Esophagus squamous epithelium (tissue), 5 donors: ENCODE data around the gene TMEM14B. TPM values are rescaled to one million over a fixed set of nuclear protein-coding genes. Genes with fewer than 3 reads are reported as not detected.
A peak's percentile ranks its signal among the peaks of the same experiment; 100 is the strongest.

Source experiments
- DNase-seq: peaks from one replicate; lab custom pipeline; 2025; lab: John Stamatoyannopoulos, UW
- H3K27ac ChIP-seq, 4 donors: fragments of 200-600 bp; sonication (generic); one replicate each; pipeline ENCODE4 v1.5.1; 2016 to 2019; ENCODE audit warnings: mild to moderate bottlenecking in 1 of 4
- H3K27me3 ChIP-seq, 4 donors: fragments of 200-600 bp; sonication (generic); 1 replicate in 3 of 4; 2 replicates in 1 of 4; pipeline versions ENCODE4 v1.5.1 to v1.6.0; 2017 to 2021; ENCODE audit warnings: antibody characterized with exemption in 1 of 4
- H3K36me3 ChIP-seq, 3 donors: fragments of 200-600 bp; sonication (generic); one replicate each; pipeline ENCODE4 v1.5.1; 2016 to 2019
- H3K4me1 ChIP-seq, 3 donors: fragments of 200-600 bp; sonication (generic); one replicate each; pipeline ENCODE4 v1.5.1; 2017 to 2019
- H3K4me3 ChIP-seq, 4 donors: fragments of 200-600 bp; sonication (generic); 1 replicate in 3 of 4; 2 replicates in 1 of 4; pipeline ENCODE4 v1.5.1; 2016 to 2019; ENCODE audit warnings: mild to moderate bottlenecking in 2 of 4, moderate library complexity in 1 of 4
- H3K9me3 ChIP-seq, 3 donors: fragments of 200-600 bp; sonication (generic); one replicate each; pipeline ENCODE4 v1.5.1; 2016 to 2019
- POLR2A ChIP-seq, 4 donors: fragments of 450-650 bp; IDR thresholded peaks; one replicate each; pipeline ENCODE4 v1.6.1; 2017; ENCODE audit warnings: antibody characterized with exemption in 4 of 4, mild to moderate bottlenecking in 4 of 4, moderate library complexity in 3 of 4
- WGBS, 2 donors: methylation state at CpG; one replicate each; pipeline ENCODE4 v1.1.5; 2018; 5-methylcytosine and 5-hydroxymethylcytosine counted together
- intact Hi-C: fragments of 100-400 bp; cut with DNase I; formaldehyde crosslinking; loops from one replicate; pipeline ENCODE4 v1.15.0; 2022
- total RNA-seq, 4 donors: library from RNA; depleted of rRNA; stranded (reverse); fragments of >200 nt; gene quantifications; one replicate each; pipeline ENCODE4 v1.1.0, GENCODE V29; 2016
- TF ChIP-seq, protein P1 (sequence below), 6 experiments: fragments of 450-650 bp in 4 of 6; fragments of 200-600 bp in 2 of 6; sonication (generic) in 2 of 6; IDR thresholded peaks; one replicate each; pipeline ENCODE4 v1.5.1; 2016 to 2019; ENCODE audit warnings: antibody characterized with exemption in 6 of 6, mild to moderate bottlenecking in 4 of 6, moderate library complexity in 4 of 6
- donor health status: DM: yes; HTN: yes; CAD: no.

The TMEM14B gene
- total RNA-seq, 4 donors from 2014 or later: 12.7 to 64.5 (median 47.1) TPM

DNA sequence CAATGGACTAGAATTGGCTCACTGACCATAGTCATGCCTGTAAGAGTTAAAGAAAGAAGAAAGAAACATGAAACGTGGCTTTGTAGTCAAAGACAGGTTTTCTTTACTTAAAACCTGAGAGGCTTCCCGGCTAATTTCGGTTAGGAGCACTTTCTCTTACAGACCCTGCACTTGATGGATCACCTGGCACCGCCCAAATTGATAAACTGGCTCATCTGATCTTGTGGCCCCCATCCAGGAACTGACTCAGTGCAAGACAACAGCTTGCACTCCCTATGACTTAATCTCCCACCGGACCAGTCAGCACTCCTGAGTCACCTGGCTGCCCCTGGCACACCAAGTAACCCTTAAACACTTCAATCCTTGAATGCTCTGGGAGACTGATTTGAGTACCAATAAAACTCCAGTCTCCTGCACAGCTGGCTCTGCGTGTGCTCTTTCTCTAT is 12.3 kb downstream of the TMEM14B start:
- Histone ChIP-seq H3K4me1 (peaks cover 3 to 37% (median 13%) of the 10 kb centered on the region in 3 donors), H3K4me3 (no peak overlapping the region), H3K27me3 (no peaks in the 10 kb centered on the region), H3K36me3 (peaks cover 0 to 37% (median 3%) of the 10 kb centered on the region in 3 donors), H3K9me3 (no peaks in the 10 kb centered on the region), H3K27ac (peak overlapping the region; percentile 74 to 84 (median 82))
- no peak for DNase-seq
- no peak for TF ChIP-seq POLR2A (IDR thresholded peaks at IDR 0.05)
- WGBS, 2 donors: 34 to 39% methylated on average over 6 of the region's 6 CpGs
- intact Hi-C loops: no loop called here

DNA sequence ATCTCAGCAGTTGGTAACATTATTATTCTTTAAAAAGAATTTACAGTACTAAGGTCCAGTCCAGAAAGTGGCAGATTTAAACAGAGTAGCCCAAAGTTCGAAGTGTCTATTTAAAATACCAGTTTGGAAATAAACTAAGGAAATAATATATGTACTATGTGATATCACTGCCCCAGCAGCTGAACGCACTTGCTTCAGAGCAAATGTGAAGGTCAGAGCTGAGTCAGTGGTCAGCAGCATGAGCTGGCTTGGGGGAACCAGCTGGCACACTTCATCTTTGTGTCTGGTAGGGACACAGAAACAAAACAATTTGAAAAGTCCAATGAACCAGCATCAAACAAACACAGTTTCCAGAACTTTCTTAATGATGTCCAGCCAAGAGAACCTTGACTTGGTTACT is 15.4 kb downstream of the TMEM14B start:
- no peak for DNase-seq
- Histone ChIP-seq H3K9me3 (no peaks in the 10 kb centered on the region), H3K27me3 (no peaks in the 10 kb centered on the region), H3K27ac (no peak overlapping the region), H3K36me3 (peaks cover 0 to 6% (median 0%) of the 10 kb centered on the region in 3 donors), H3K4me3 (no peak overlapping the region), H3K4me1 (peaks cover 3 to 37% (median 13%) of the 10 kb centered on the region in 3 donors)
- 60 to 87% methylated on average over 2 of the region's 2 CpGs for WGBS, 2 donors
- TF ChIP-seq, protein P1, sequence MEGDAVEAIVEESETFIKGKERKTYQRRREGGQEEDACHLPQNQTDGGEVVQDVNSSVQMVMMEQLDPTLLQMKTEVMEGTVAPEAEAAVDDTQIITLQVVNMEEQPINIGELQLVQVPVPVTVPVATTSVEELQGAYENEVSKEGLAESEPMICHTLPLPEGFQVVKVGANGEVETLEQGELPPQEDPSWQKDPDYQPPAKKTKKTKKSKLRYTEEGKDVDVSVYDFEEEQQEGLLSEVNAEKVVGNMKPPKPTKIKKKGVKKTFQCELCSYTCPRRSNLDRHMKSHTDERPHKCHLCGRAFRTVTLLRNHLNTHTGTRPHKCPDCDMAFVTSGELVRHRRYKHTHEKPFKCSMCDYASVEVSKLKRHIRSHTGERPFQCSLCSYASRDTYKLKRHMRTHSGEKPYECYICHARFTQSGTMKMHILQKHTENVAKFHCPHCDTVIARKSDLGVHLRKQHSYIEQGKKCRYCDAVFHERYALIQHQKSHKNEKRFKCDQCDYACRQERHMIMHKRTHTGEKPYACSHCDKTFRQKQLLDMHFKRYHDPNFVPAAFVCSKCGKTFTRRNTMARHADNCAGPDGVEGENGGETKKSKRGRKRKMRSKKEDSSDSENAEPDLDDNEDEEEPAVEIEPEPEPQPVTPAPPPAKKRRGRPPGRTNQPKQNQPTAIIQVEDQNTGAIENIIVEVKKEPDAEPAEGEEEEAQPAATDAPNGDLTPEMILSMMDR (IDR thresholded peaks at IDR 0.05): no peak
- TF ChIP-seq POLR2A (IDR thresholded peaks at IDR 0.05): no peak
- intact Hi-C loops: no loop called here

DNA sequence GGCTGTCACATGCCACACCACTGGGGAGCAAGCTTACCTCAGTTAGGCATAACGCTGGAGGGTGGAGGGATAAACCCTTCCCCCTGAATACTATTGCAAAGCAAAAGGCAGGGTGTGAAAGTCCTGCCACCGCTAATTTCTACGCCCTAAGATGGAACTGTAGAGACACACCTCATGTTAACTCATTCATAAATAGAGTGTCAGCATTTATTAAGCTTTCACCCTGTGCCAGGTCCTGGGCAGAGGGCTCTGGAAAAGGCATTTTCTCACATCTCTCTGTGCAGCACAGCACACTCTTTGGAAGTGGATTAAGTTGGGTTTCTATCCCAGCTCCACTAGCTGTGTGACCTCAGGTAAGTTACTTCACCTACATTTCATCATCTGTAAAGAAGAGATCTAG is 21.8 kb downstream of the TMEM14B start:
- TF ChIP-seq, protein P1 (IDR thresholded peaks at IDR 0.05): no peak
- TF ChIP-seq POLR2A (IDR thresholded peaks at IDR 0.05): no peak
- Histone ChIP-seq H3K36me3 (peaks cover 0 to 30% (median 0%) of the 10 kb centered on the region in 3 donors), H3K27me3 (no peaks in the 10 kb centered on the region), H3K4me1 (no peaks in the 10 kb centered on the region), H3K4me3 (no peak overlapping the region), H3K27ac (no peak overlapping the region), H3K9me3 (no peaks in the 10 kb centered on the region)
- intact Hi-C loops: no loop called here
- 81 to 91% methylated on average over 3 of the region's 3 CpGs for WGBS, 2 donors
- DNase-seq: no peak

DNA sequence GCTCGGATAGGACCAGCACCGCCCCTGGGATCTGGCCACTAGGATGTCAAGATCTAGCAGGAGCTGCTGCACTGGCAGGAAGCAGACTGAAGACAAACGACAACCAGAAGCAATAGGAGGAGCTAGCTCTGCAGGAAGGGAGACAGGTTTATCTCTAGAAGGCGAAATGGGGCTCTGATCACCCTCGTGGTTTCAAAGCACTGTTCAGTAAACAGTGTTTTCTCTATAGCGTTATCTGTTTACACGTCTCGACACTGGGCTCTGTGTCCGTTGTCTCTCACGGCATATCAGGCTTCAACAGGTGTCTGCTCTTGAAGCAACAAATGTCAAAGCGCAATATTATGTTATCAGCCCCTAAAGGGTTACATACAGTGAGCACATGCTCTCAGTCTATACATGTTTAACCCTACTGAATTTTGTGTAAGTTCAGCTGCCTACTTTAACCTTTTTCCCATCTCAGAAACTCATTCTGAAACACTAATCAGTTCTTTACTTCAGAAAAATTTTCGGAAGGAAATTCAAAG is 23.8 kb downstream of the TMEM14B start:
- peaks cover 0 to 49% (median 0%) of the 10 kb centered on the region in 3 donors for H3K36me3 ChIP-seq
- TF ChIP-seq POLR2A (IDR thresholded peaks at IDR 0.05): no peak
- TF ChIP-seq, protein P1 (IDR thresholded peaks at IDR 0.05): no peak
- no peak overlapping the region for H3K27ac ChIP-seq
- intact Hi-C loops: no loop called here
- H3K27me3 ChIP-seq: no peaks in the 10 kb centered on the region
- 72 to 74% methylated on average over 12 of the region's 12 CpGs for WGBS, 2 donors
- no peaks in the 10 kb centered on the region for H3K9me3 ChIP-seq
- no peaks in the 10 kb centered on the region for H3K4me1 ChIP-seq
- no peak overlapping the region for H3K4me3 ChIP-seq
- DNase-seq: no peak

DNA sequence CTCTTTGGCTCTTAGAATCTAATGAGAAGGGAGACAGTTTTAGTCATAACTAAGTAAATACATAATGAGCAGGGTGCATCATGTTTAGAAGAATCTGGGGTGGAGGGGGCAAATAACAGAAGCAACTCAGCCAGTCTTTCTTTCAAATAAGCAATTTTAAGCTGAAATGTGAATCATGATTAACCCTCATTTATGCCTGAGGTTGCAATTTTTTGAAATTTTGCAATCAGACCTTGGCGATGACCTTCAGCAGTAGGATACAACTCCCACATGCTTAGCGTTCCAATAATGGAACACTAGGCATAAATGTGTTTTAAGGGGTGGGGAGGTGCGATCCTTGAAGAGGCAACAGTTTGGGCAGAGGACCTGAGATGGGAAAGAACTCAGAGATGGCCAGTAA is 30.6 kb downstream of the TMEM14B start:
- no peaks in the 10 kb centered on the region for H3K9me3 ChIP-seq
- TF ChIP-seq POLR2A (IDR thresholded peaks at IDR 0.05): no peak
- TF ChIP-seq, protein P1 (IDR thresholded peaks at IDR 0.05): no peak
- WGBS, 2 donors: 84 to 95% methylated on average over 3 of the region's 3 CpGs

More for the DNA sequence above, 30.6 kb downstream of the TMEM14B start:
- no peak overlapping the region for H3K4me3 ChIP-seq
- H3K36me3 ChIP-seq: peaks cover 0 to 39% (median 0%) of the 10 kb centered on the region in 3 donors
- H3K4me1 ChIP-seq: no peaks in the 10 kb centered on the region
- H3K27ac ChIP-seq: no peak overlapping the region
- DNase-seq: no peak
- intact Hi-C loops: no loop called here
- H3K27me3 ChIP-seq: no peaks in the 10 kb centered on the region
